IPS DF 6.9 (cell line): ENCODE measurements around the gene TTLL11.

Experiments used
- DNase-seq: peaks from one replicate; pipeline ENCODE4 v3.0.0-alpha.2; 2013; ENCODE audit warnings: low read depth, low spot score
- H3K27ac ChIP-seq: one replicate; pipeline ENCODE4 v1.5.1; 2013; ENCODE audit warnings: low read length, control low read depth
- H3K27me3 ChIP-seq: 2 replicates; pipeline ENCODE4 v1.6.1; 2013; ENCODE audit warnings: mild to moderate bottlenecking, low read length; ENCODE audit not compliant: control insufficient read depth, insufficient read depth
- H3K36me3 ChIP-seq: 2 replicates; pipeline ENCODE4 v1.6.1; 2013; ENCODE audit warnings: low read length; ENCODE audit not compliant: control insufficient read depth, insufficient read depth
- H3K4me1 ChIP-seq: 2 replicates; pipeline ENCODE4 v1.6.1; 2013; ENCODE audit warnings: low read length; ENCODE audit not compliant: control insufficient read depth, insufficient read depth
- H3K4me3 ChIP-seq: 2 replicates; pipeline ENCODE4 v1.5.1; 2013; ENCODE audit warnings: mild to moderate bottlenecking, low read length
- H3K9me3 ChIP-seq: 2 replicates; pipeline ENCODE4 v1.6.1; 2013; ENCODE audit warnings: low read length, inconsistent platforms; ENCODE audit not compliant: control insufficient read depth, insufficient read depth
- WGBS: extraction: QIAGEN DNeasy Blood & Tissue Kit; methylation state at CpG from one replicate; pipeline ENCODE4 v1.1.7; 2013; ENCODE audit warnings: mixed read lengths, missing lambda C conversion rate; ENCODE audit not compliant: insufficient read length, insufficient coverage; 5-methylcytosine and 5-hydroxymethylcytosine counted together

The TTLL11 gene, protein sequence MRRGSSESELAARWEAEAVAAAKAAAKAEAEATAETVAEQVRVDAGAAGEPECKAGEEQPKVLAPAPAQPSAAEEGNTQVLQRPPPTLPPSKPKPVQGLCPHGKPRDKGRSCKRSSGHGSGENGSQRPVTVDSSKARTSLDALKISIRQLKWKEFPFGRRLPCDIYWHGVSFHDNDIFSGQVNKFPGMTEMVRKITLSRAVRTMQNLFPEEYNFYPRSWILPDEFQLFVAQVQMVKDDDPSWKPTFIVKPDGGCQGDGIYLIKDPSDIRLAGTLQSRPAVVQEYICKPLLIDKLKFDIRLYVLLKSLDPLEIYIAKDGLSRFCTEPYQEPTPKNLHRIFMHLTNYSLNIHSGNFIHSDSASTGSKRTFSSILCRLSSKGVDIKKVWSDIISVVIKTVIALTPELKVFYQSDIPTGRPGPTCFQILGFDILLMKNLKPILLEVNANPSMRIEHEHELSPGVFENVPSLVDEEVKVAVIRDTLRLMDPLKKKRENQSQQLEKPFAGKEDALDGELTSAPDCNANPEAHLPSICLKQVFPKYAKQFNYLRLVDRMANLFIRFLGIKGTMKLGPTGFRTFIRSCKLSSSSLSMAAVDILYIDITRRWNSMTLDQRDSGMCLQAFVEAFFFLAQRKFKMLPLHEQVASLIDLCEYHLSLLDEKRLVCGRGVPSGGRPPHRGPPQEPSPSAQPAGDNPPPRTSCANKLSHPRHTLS

DNA sequence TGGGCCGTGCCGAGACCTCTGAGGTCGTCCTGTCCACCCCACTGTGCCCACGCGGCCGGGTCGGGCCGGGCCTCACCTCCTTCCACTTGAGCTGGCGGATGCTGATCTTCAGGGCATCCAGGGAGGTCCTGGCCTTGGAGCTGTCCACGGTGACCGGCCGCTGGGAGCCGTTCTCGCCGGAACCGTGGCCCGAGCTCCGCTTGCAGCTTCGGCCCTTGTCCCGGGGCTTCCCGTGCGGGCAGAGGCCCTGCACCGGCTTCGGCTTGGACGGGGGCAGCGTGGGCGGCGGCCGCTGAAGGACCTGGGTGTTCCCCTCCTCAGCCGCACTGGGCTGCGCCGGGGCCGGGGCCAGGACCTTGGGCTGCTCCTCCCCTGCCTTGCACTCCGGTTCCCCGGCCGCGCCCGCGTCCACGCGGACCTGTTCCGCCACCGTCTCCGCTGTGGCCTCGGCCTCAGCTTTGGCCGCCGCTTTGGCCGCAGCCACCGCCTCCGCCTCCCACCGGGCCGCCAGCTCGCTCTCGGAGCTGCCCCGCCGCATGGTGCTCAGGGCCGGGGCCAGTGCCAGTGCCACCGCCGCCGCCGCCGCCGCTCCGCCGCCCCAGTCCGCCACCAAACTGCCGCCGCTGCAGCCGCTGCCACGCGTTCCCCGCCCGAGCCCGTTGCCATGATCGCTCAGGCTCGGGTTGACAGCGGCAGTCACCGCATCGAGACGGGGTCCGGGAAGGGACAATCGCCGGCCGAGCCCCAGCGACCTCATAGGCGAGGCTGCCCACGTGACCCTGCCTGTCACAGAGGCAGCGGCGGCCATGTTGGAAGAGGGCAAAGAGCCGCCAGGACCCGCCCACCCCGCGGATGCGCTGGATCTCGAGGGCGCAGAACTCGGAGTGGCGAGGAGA is at the start of gene TTLL11:
TSS of gene TTLL11 (minus strand) at position 698 of the 896 bp plus-strand sequence. CDS start at position 538, 160 bp downstream.
- 0 out of 2 replicates have a peak, but pooled peaks cover 1% of the 10 kb centered on the region for H3K4me1 ChIP-seq
- no peaks in the 10 kb centered on the region for H3K36me3 ChIP-seq
- peak within 1 kb of the TSS; percentile 41; the same call in 1 of the 2 replicates for H3K4me3 ChIP-seq
- WGBS, result no CpG with 5 or more reads among the region's 98 CpGs
- no peak within 1 kb of the TSS for H3K27ac ChIP-seq
- DNase-seq, result peak; percentile 58
- no peaks in the 10 kb centered on the region for H3K9me3 ChIP-seq
- peaks cover 2% of the 10 kb centered on the region; the same call in 1 of the 2 replicates for H3K27me3 ChIP-seq

DNA sequence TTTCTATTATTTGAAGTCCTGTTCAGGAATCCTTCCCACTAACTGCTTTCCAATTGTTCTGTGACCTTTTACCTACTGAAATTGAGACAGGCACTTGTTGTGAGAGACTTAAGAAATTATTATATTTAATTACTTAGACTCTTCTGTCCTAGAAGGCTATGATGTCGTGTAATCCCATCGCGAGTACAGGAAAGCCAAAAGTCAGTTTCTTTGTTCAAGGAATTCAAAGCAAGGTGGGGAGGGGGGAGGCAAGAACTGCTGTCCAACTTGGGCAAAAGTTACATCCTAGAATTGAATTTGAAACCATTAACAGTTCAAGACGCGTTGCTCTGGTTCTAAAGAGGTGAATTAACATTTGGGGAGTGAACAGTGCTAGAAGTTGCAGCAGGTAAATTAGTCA is 48.6 kb upstream of the TTLL11 start:
- DNase-seq, result no peak
- Histone ChIP-seq H3K27ac (no peak overlapping the region), H3K4me1 (no peaks in the 10 kb centered on the region), H3K4me3 (no peak overlapping the region), H3K27me3 (no peaks in the 10 kb centered on the region), H3K36me3 (peaks cover 3% of the 10 kb centered on the region; the same call in 1 of the 2 replicates), H3K9me3 (no peaks in the 10 kb centered on the region)
- WGBS, result no CpG with 5 or more reads among the region's 5 CpGs

DNA sequence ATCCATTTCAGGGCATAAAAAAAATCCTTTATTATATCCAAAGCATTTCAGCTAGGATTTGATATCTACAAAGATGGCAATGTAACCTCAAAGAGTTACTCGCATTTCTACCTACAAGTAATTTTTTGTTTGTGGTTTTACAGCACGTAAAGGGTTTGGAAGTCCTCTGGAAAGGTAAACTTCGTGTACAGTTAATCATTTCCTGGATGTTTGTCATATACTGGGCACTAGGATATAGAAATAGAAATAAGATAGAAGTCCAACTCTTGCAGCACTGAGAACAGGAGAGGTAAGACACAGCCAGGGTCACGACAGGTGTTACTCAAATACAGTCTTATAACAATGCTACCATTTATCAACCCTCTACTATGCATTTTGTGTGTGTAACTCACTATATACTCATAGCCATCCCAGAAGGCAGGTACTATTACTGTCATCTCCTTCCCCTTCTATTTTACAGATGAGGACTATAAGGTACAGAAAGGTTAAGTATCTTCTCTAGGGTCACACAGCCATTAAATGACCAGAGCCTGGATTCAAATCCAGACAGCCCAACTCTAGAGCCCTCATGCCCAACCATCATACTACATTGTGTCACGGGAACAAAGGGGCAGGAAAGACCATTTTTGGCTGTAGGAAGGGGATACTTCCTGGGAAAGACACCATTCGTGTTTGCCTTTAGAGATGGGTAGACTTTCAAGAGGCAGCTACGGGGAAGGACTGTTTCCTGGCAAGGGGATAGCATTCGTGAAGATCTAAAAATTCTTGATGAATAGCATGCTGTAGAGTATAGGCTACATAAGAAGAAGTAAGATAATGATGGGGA is 47.5 kb upstream of the TTLL11 start:
- H3K36me3 ChIP-seq, result peaks cover 3% of the 10 kb centered on the region; the same call in 1 of the 2 replicates
- H3K4me3 ChIP-seq, result no peak overlapping the region
- WGBS, result no CpG with 5 or more reads among the region's 8 CpGs
- no peaks in the 10 kb centered on the region for H3K4me1 ChIP-seq
- H3K9me3 ChIP-seq, result no peaks in the 10 kb centered on the region
- no peak overlapping the region for H3K27ac ChIP-seq
- no peaks in the 10 kb centered on the region for H3K27me3 ChIP-seq
- no peak for DNase-seq

DNA sequence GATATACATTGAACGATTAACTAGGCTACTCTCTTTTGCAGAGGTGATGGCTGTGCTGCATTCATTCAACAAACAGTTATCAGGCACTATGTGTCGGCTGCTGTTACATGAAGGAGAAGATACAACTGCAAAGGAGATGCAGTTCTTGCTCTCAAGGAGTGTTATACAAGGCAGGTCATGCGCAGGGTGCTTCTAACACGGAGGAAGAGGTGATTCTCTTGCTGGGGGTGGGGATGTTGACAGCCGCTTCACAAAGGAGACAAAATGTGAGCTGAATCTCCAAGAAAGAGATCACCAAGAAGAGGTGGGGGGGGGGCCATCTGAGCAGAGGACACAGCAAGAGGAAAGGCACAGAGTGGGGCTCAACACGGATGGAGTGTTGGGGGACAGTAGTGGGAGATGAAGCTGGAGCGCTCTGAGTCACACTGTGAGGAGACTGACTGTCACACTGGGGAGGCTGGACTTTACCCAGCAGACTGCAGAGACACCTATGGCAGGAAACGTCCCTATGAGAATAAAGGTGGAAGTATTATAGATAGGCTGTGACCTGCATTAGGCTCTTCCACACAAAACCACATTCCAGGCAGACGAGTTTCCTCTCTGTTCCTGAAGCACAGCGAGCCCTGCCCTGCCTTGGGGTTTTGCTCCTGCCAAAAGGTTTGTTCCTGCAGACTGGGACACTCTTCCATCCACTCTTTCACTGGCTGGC is 45.6 kb upstream of the TTLL11 start:
- H3K4me3 ChIP-seq, result no peak overlapping the region
- no CpG with 5 or more reads among the region's 10 CpGs for WGBS
- no peak overlapping the region for H3K27ac ChIP-seq
- peaks cover 6% of the 10 kb centered on the region for H3K4me1 ChIP-seq
- no peaks in the 10 kb centered on the region for H3K9me3 ChIP-seq
- no peaks in the 10 kb centered on the region; the same call in 1 of the 2 replicates for H3K36me3 ChIP-seq
- no peak for DNase-seq
- H3K27me3 ChIP-seq, result no peaks in the 10 kb centered on the region

DNA sequence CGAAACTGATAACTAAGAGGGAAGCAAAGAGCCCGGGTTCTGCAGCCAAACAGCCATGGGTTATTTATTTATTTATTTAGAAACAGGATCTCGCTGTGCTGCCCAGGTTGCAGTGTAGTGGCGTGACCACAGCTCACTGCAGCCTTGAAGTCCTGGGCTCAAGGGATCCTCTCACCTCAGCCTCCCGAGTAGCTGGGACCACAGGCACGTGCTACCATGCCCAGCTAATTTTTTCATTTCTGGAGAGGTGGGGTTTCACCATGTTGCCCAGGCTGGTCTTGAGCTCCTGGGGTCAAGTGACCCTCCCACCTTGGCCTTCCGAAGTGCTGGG is 42.4 kb upstream of the TTLL11 start:
- Histone ChIP-seq H3K4me3 (no peak overlapping the region), H3K36me3 (no peaks in the 10 kb centered on the region), H3K27me3 (no peaks in the 10 kb centered on the region; the same call in 1 of the 2 replicates), H3K27ac (no peak overlapping the region), H3K9me3 (no peaks in the 10 kb centered on the region), H3K4me1 (peaks cover 17% of the 10 kb centered on the region)
- no CpG with 5 or more reads among the region's 7 CpGs for WGBS
- DNase-seq, result no peak

DNA sequence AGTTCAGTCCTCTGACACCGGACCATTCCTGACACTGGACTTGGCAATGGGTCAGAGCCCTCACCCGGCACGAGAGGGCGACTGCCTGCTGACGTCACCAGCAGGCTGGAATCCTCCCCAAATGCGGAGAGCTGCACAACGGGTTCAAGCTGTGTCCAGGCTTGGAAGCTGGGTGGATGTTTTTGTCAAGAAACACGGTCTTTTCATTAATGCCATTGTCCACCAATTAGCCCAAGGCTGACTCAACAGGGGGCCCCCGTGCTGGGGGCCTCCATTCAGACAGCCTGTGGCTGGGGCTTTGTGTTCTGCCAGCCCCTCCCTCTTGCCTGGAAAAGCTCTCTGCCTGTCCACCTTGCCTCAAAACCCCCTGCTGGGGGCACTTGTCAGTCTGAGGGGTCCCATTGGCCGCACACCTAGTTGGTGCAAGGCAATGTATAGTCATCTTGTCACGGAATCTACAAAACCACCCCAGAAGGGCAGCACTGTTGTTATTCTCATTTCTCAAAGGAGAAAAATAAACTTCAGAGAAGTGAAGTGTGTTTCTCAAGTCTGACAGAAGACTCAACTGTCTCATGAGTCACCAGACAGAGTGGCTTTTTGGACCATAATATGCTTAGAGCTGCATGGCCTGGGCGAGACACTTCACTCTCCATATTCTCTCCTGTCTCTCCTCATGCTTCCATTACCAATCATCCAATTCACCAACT is 41.9 kb upstream of the TTLL11 start:
- no peaks in the 10 kb centered on the region for H3K9me3 ChIP-seq
- no peak for DNase-seq
- WGBS, result no CpG with 5 or more reads among the region's 12 CpGs

DNA sequence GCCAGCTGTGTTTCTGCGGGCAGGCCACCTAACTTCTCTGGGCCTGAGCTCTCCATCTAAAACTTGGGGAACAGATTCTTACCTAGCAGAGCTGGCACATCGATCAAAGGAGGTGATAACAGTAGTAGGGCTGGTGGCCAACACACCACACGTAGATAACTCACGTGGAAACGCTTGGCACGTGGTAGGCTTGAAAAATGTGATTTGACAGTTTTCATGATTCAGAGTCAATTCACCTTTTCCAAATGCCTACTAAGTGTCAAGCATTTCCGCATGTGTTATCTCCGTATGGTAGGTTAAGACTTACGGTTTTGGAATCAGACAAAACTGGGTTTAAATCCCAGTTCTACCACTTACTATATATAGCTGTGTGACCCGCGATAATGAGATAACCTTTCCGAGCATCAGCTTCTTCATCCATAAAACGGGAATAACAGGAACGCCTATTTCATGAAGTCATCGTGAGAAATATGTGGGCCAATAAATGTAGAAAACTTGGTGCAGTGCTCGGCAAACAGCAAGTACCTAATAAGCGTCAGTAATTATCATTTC is 41.0 kb upstream of the TTLL11 start:
- DNase-seq, result no peak
- Histone ChIP-seq H3K27me3 (no peaks in the 10 kb centered on the region; the same call in 1 of the 2 replicates), H3K4me3 (no peak overlapping the region)

More for the DNA sequence above, 41.9 kb upstream of the TTLL11 start:
- Histone ChIP-seq H3K27me3 (no peaks in the 10 kb centered on the region; the same call in 1 of the 2 replicates), H3K27ac (no peak overlapping the region), H3K36me3 (no peaks in the 10 kb centered on the region), H3K4me3 (no peak overlapping the region), H3K4me1 (peaks cover 17% of the 10 kb centered on the region)

DNA sequence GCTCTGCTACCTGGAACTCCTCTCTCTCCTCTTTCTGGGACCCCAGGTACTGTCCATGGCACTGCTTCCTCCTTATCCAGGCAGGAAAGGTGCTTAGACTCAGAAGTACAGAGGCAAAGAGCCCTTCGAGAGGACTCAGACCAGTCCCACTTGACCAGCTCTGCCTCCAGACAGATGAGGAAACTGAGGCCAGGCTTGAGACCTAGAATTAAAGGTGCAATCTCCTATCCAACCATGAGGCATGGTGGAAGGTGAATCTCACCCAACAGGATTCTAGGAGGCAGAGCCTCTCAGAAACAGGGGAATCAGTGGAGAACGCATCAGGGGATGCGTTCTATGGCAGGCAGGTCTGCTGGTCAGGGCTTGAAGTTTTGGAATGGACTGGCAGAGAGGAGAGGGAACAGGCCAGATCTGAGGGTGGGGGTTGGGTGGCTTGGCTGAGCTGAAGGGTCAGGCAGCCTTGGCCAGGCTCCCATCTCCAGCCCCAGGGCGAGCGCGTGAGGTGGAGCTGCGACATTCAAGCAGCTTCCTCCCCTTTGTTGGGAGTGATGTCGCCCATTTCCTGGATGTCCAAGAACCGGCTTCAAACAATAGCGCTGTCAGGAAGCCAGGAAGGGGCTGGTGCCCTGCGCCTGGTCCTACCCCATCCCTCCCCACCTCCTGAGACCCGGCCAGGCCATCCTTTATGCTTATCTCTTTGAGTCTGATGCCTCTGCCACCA is 40.3 kb upstream of the TTLL11 start:
- peaks cover 17% of the 10 kb centered on the region for H3K4me1 ChIP-seq
- H3K36me3 ChIP-seq, result no peaks in the 10 kb centered on the region
- no CpG with 5 or more reads among the region's 12 CpGs for WGBS
- no peak overlapping the region for H3K4me3 ChIP-seq
- no peaks in the 10 kb centered on the region for H3K9me3 ChIP-seq
- DNase-seq, result no peak
- no peak overlapping the region for H3K27ac ChIP-seq
- no peaks in the 10 kb centered on the region; the same call in 1 of the 2 replicates for H3K27me3 ChIP-seq

More for the DNA sequence above, 41.0 kb upstream of the TTLL11 start:
- no CpG with 5 or more reads among the region's 17 CpGs for WGBS
- no peaks in the 10 kb centered on the region for H3K9me3 ChIP-seq
- no peak overlapping the region for H3K27ac ChIP-seq
- no peaks in the 10 kb centered on the region for H3K36me3 ChIP-seq
- H3K4me1 ChIP-seq, result peaks cover 17% of the 10 kb centered on the region
